H9 (cell line): ENCODE measurements around the gene OTUB2. TPM values are rescaled to one million over a fixed set of nuclear protein-coding genes. Genes with fewer than 3 reads are reported as not detected.

Experiments
- DNase-seq: peaks from one replicate; pipeline ENCODE4 v3.0.0-alpha.2; 2017
- H2AFZ ChIP-seq: one replicate; pipeline ENCODE4 v1.6.1; 2013; ENCODE audit warnings: mild to moderate bottlenecking, low read length, control low read depth, moderate library complexity
- H2AK5ac ChIP-seq: 2 replicates; pipeline ENCODE4 v1.6.1; 2013; ENCODE audit warnings: low read length, control low read depth, mixed read lengths; ENCODE audit not compliant: insufficient read length
- H2BK120ac ChIP-seq: one replicate; pipeline ENCODE4 v1.6.1; 2013; ENCODE audit warnings: low read depth, mild to moderate bottlenecking, low read length, control low read depth, inconsistent platforms; ENCODE audit not compliant: poor library complexity, severe bottlenecking
- H2BK12ac ChIP-seq: 2 replicates; pipeline ENCODE4 v1.6.1; 2013; ENCODE audit warnings: low read length, control low read depth, mixed read lengths, low read depth; ENCODE audit not compliant: insufficient read length
- H2BK15ac ChIP-seq: 2 replicates; pipeline ENCODE4 v1.6.1; 2013; ENCODE audit warnings: low read depth, low read length, control low read depth
- H2BK20ac ChIP-seq: one replicate; pipeline ENCODE4 v1.6.1; 2013; ENCODE audit warnings: low read depth, mild to moderate bottlenecking, low read length, control low read depth, inconsistent platforms; ENCODE audit not compliant: poor library complexity, severe bottlenecking
- H2BK5ac ChIP-seq: 2 replicates; pipeline ENCODE4 v1.6.1; 2013; ENCODE audit warnings: low read length, control low read depth, mixed read lengths; ENCODE audit not compliant: insufficient read length
- H3K14ac ChIP-seq: 2 replicates; pipeline ENCODE4 v1.6.1; 2013; ENCODE audit warnings: low read length, control low read depth; ENCODE audit not compliant: insufficient read depth
- H3K18ac ChIP-seq: 2 replicates; pipeline ENCODE4 v1.6.1; 2013; ENCODE audit warnings: low read depth, mild to moderate bottlenecking, mixed read lengths, low read length, control low read depth; ENCODE audit not compliant: insufficient read length
- H3K23ac ChIP-seq: 2 replicates; pipeline ENCODE4 v1.6.1; 2013; ENCODE audit warnings: low read length, control low read depth, mixed read lengths, low read depth; ENCODE audit not compliant: insufficient read length
- H3K23me2 ChIP-seq: 2 replicates; pipeline ENCODE4 v1.6.1; 2013; ENCODE audit warnings: low read depth, mild to moderate bottlenecking, mixed read lengths, low read length, control low read depth; ENCODE audit not compliant: insufficient read length, poor library complexity, severe bottlenecking
- H3K27ac ChIP-seq: 2 replicates; pipeline ENCODE4 v1.5.1; 2013; ENCODE audit warnings: low read length, control low read depth, mixed read lengths, low read depth; ENCODE audit not compliant: insufficient read length
- H3K27me3 ChIP-seq: 2 replicates; pipeline ENCODE4 v1.6.1; 2013; ENCODE audit warnings: low read length, control low read depth, inconsistent platforms; ENCODE audit not compliant: insufficient read depth
- H3K4ac ChIP-seq: 2 replicates; pipeline ENCODE4 v1.6.1; 2013; ENCODE audit warnings: low read depth, mild to moderate bottlenecking, control low read depth, inconsistent platforms, low read length, moderate library complexity
- H3K4me1 ChIP-seq: 2 replicates; pipeline ENCODE4 v1.6.1; 2013; ENCODE audit warnings: low read length, control low read depth, inconsistent platforms; ENCODE audit not compliant: insufficient read depth
- H3K4me2 ChIP-seq: 2 replicates; pipeline ENCODE4 v1.6.1; 2013; ENCODE audit warnings: low read length, control low read depth, mixed read lengths; ENCODE audit not compliant: insufficient read length, insufficient read depth
- H3K56ac ChIP-seq: 2 replicates; pipeline ENCODE4 v1.6.1; 2013; ENCODE audit warnings: low read depth, mild to moderate bottlenecking, mixed read lengths, low read length, control low read depth; ENCODE audit not compliant: insufficient read length
- H3K79me1 ChIP-seq: 2 replicates; pipeline ENCODE4 v1.6.1; 2013; ENCODE audit warnings: low read depth, mild to moderate bottlenecking, moderate library complexity, low read length, control low read depth, inconsistent platforms; ENCODE audit not compliant: insufficient read depth, poor library complexity, severe bottlenecking
- H3K79me2 ChIP-seq: 2 replicates; pipeline ENCODE4 v1.6.1; 2013; ENCODE audit warnings: low read length, control low read depth, inconsistent platforms; ENCODE audit not compliant: insufficient read depth
- H3K9ac ChIP-seq: 2 replicates; pipeline ENCODE4 v1.6.1; 2013; ENCODE audit warnings: low read length, control low read depth, mixed read lengths; ENCODE audit not compliant: insufficient read length; ENCODE audit errors: extremely low read depth
- H3K9me3 ChIP-seq: one replicate; pipeline ENCODE4 v1.6.1; 2013; ENCODE audit warnings: low read depth, low read length, inconsistent platforms; ENCODE audit not compliant: control insufficient read depth
- H3T11ph ChIP-seq: one replicate; pipeline ENCODE4 v1.6.1; 2013; ENCODE audit warnings: mild to moderate bottlenecking, low read length, control low read depth, inconsistent platforms
- H4K20me1 ChIP-seq: one replicate; pipeline ENCODE4 v1.6.1; 2013; ENCODE audit not compliant: control insufficient read depth, insufficient read length, insufficient read depth
- H4K5ac ChIP-seq: 2 replicates; pipeline ENCODE4 v1.6.1; 2013; ENCODE audit warnings: low read depth, mild to moderate bottlenecking, mixed read lengths, low read length, control low read depth; ENCODE audit not compliant: insufficient read length
- H4K8ac ChIP-seq: replicated peaks from 2 replicates; pipeline ENCODE4 v1.6.1; 2013; ENCODE audit warnings: low read length, control low read depth, mixed read lengths, low read depth; ENCODE audit not compliant: insufficient read length
- H4K91ac ChIP-seq: 2 replicates; pipeline ENCODE4 v1.6.1; 2013; ENCODE audit warnings: low read depth, mild to moderate bottlenecking, moderate library complexity, mixed read lengths, low read length, control low read depth; ENCODE audit not compliant: insufficient read length
- H3K27ac Mint-ChIP-seq, 3 experiments: 2 replicates in 2 of 3; 3 replicates in 1 of 3; pipeline ENCODE4 v1.8.0; 2020 to 2021; ENCODE audit warnings: mixed read lengths in 3 of 3, mild to moderate bottlenecking in 1 of 3, moderate library complexity in 1 of 3
- H3K27me3 Mint-ChIP-seq: 2 replicates; pipeline ENCODE4 v1.8.0; 2021; ENCODE audit warnings: low read depth, mild to moderate bottlenecking, moderate library complexity, mixed read lengths
- H3K36me3 Mint-ChIP-seq, 3 experiments: 2 replicates in 2 of 3; 3 replicates in 1 of 3; pipeline ENCODE4 v1.8.0; 2020 to 2021; ENCODE audit warnings: low read depth in 3 of 3, mixed read lengths in 3 of 3; ENCODE audit not compliant: insufficient read depth in 1 of 3
- H3K4me1 Mint-ChIP-seq, 2 experiments: 2 replicates each; pipeline ENCODE4 v1.8.0; 2020; ENCODE audit warnings: mixed read lengths in 2 of 2
- H3K4me3 Mint-ChIP-seq, 2 experiments: 2 replicates in 1 of 2; 3 replicates in 1 of 2; pipeline ENCODE4 v1.8.0; 2020 to 2021; ENCODE audit warnings: mild to moderate bottlenecking in 2 of 2, mixed read lengths in 2 of 2, moderate library complexity in 1 of 2
- H3K9me3 Mint-ChIP-seq, 2 experiments: 2 replicates in 1 of 2; 3 replicates in 1 of 2; pipeline ENCODE4 v1.8.0; 2020; ENCODE audit warnings: mild to moderate bottlenecking in 2 of 2, mixed read lengths in 2 of 2, moderate library complexity in 1 of 2
- WGBS: extraction: QIAGEN DNeasy Blood & Tissue Kit; methylation state at CpG from one replicate; pipeline ENCODE4 v1.1.7; 2013; ENCODE audit warnings: missing lambda C conversion rate, low lambda C conversion rate, mixed read lengths; ENCODE audit not compliant: insufficient read length; ENCODE audit errors: extremely low coverage; 5-methylcytosine and 5-hydroxymethylcytosine counted together
- total RNA-seq: library from RNA; stranded (reverse); gene quantifications from 2 replicates; pipeline ENCODE4 v1.2.1, GENCODE V29; 2021
- TF ChIP-seq, protein P1 (sequence below): fragments of 200-600 bp; sonication (generic); conservative IDR thresholded peaks from 3 replicates; pipeline ENCODE4 v1.8.0; 2021; ENCODE audit warnings: antibody characterized with exemption, mild to moderate bottlenecking

OTUB2 gene
- total RNA-seq, 1 experiment from 2014 or later: 3.6 TPM

DNA sequence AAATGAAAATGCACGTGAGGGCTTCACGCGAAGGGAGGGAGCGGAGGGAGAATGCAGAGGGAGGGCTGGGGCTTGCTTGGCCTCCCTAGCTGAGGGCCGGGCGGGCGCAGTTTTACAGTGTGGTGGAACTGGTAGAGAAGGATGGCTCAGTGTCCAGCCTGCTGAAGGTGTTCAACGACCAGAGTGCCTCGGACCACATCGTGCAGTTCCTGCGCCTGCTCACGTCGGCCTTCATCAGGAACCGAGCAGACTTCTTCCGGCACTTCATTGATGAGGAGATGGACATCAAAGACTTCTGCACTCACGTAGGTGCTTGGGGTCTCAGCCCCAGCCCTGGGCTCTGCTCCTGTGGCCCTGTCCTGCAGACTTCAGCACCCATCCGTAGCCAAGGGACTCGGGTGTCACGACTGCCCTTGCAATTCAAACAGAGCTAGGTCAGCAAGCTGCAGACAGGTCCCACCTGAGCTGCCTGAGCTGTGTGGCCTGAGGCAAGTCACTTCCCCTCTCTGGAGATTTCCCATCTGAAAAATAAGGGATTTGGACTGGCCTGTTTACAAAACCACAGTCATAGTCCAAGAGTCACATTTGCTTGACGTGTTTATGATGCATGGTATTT, 18.4 kb downstream of the OTUB2 start:
- no peak overlapping the region for H3K4me3 Mint-ChIP-seq
- H3K79me2 ChIP-seq: no peaks in the 10 kb centered on the region
- no peak overlapping the region for H3K18ac ChIP-seq
- no peak overlapping the region for H2BK15ac ChIP-seq
- no peak overlapping the region for H2AFZ ChIP-seq
- H4K8ac ChIP-seq: no peak overlapping the region
- H3K27ac ChIP-seq: no peak overlapping the region
- no CpG with 5 or more reads among the region's 20 CpGs for WGBS
- DNase-seq: no peak
- no peak overlapping the region; the same call in 1 of the 2 replicates for H3K14ac ChIP-seq
- H3K23ac ChIP-seq: no peak overlapping the region
- H3K4me1 Mint-ChIP-seq: peaks cover 0 to 9% of the 10 kb centered on the region in 2 experiments; a peak in 2 of 4 replicates
- no peak overlapping the region for H3T11ph ChIP-seq
- no peaks in the 10 kb centered on the region for H3K79me1 ChIP-seq
- H3K4ac ChIP-seq: no peak overlapping the region
- no peaks in the 10 kb centered on the region for H3K9me3 Mint-ChIP-seq
- H4K20me1 ChIP-seq: no peaks in the 10 kb centered on the region
- no peaks in the 10 kb centered on the region for H3K27me3 ChIP-seq
- H3K23me2 ChIP-seq: no peaks in the 10 kb centered on the region
- no peak overlapping the region for H4K5ac ChIP-seq
- no peak overlapping the region for H2BK12ac ChIP-seq
- H3K36me3 Mint-ChIP-seq: peaks cover 0 to 56% (median 38%) of the 10 kb centered on the region in 3 experiments
- TF ChIP-seq, protein P1, sequence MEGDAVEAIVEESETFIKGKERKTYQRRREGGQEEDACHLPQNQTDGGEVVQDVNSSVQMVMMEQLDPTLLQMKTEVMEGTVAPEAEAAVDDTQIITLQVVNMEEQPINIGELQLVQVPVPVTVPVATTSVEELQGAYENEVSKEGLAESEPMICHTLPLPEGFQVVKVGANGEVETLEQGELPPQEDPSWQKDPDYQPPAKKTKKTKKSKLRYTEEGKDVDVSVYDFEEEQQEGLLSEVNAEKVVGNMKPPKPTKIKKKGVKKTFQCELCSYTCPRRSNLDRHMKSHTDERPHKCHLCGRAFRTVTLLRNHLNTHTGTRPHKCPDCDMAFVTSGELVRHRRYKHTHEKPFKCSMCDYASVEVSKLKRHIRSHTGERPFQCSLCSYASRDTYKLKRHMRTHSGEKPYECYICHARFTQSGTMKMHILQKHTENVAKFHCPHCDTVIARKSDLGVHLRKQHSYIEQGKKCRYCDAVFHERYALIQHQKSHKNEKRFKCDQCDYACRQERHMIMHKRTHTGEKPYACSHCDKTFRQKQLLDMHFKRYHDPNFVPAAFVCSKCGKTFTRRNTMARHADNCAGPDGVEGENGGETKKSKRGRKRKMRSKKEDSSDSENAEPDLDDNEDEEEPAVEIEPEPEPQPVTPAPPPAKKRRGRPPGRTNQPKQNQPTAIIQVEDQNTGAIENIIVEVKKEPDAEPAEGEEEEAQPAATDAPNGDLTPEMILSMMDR: no peak
- no peak overlapping the region for H4K91ac ChIP-seq
- no peaks in the 10 kb centered on the region for H3K9me3 ChIP-seq
- no peak overlapping the region for H2BK5ac ChIP-seq
- H3K27ac Mint-ChIP-seq: no peak overlapping the region
- H3K4me1 ChIP-seq: no peaks in the 10 kb centered on the region
- no peak overlapping the region for H2BK20ac ChIP-seq
- no peaks in the 10 kb centered on the region for H3K27me3 Mint-ChIP-seq
- H3K9ac ChIP-seq: no peak overlapping the region
- no peak overlapping the region for H2AK5ac ChIP-seq
- H3K4me2 ChIP-seq: no peak overlapping the region
- H2BK120ac ChIP-seq: no peak overlapping the region
- H3K56ac ChIP-seq: no peak overlapping the region
